ENCODE measurements around the gene ARMH4. TPM values are rescaled to one million over a fixed set of nuclear protein-coding genes. Genes with fewer than 3 reads are reported as not detected.

Gene ARMH4
- total and polyA plus RNA-seq, 2 donors (not counting 1 experiment from before 2014, with no cell fraction given): not detected

DNA sequence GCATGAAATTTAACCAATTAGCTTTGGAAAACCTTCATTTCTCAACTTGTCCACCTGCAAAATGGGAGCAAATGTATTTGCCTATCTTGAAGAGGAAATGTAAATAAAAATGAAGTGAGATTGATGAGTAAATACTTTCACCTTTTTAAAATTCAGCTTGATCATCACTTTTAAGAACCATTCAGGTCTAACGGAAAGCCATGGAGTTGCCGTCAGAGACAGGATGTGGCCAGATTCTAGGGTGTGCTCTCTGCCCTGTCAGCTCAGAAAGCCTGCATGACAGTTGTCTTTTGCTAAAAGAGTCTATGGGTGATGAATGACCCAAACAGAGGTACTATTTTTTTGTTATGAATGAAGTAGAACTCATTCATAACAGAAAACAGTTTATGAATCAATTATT, 181.8 kb downstream of the ARMH4 start:
- Histone ChIP-seq H3K9ac (ENCODE audit: low read length) (no peak overlapping the region), H2AFZ (ENCODE audit: insufficient read depth, low read depth, low read length, poor library complexity, severe bottlenecking) (no peak overlapping the region), H4K20me1 (ENCODE audit: control insufficient read depth, insufficient read depth, low read length, poor library complexity, severe bottlenecking) (no peaks in the 10 kb centered on the region), H3K9me3 (ENCODE audit: control extremely low read depth in 1 of 3, control insufficient read depth in 2 of 3, insufficient read depth in 1 of 3, low read length in 2 of 3) (no peaks in the 10 kb centered on the region), H3K4me3 (ENCODE audit: control extremely low read depth in 1 of 5, extremely low read depth in 1 of 5, insufficient read depth in 1 of 5, low read depth in 2 of 5, low read length in 4 of 5) (no peak overlapping the region), H3K27ac (ENCODE audit: low read length in 2 of 2) (no peak overlapping the region), H3K4me2 (replicated peaks; ENCODE audit: low read depth, low read length, poor library complexity, severe bottlenecking) (no peak overlapping the region), H3K79me2 (ENCODE audit: control insufficient read depth, insufficient read depth, low read length) (no peaks in the 10 kb centered on the region), H3K27me3 (replicated peaks in 1 of 4; ENCODE audit: control extremely low read depth in 1 of 4, control insufficient read depth in 3 of 4, insufficient read depth in 4 of 4, low read length in 3 of 4) (no peaks in the 10 kb centered on the region), H3K4me1 (ENCODE audit: control insufficient read depth in 2 of 2, insufficient read depth in 2 of 2, low read length in 2 of 2) (no peaks in the 10 kb centered on the region), H3K36me3 (replicated peaks in 1 of 2; ENCODE audit: control extremely low read depth in 1 of 2, control insufficient read depth in 1 of 2, extremely low read depth in 1 of 2, insufficient read depth in 2 of 2, low read length in 1 of 2) (no peaks in the 10 kb centered on the region)
- Mint-ChIP-seq H3K4me1 (no peaks in the 10 kb centered on the region), H3K4me3 (no peak overlapping the region), H3K27ac (no peak overlapping the region), H3K27me3 (peaks cover 9% of the 10 kb centered on the region), H3K9me3 (ENCODE audit: insufficient read depth) (no peaks in the 10 kb centered on the region)
- intact Hi-C loops (cut with micrococcal nuclease): no loop called here
- TF ChIP-seq CTCF (IDR thresholded peaks at IDR 0.05) (no peak), EZH2 (IDR thresholded peaks at IDR 0.05; ENCODE audit: borderline replicate concordance, insufficient read depth, low read depth, low read length, poor library complexity, severe bottlenecking) (no peak)
- ChIA-PET POLR2A (no interaction called here), CTCF (no interaction called here)
- DNase-seq (no peak), ATAC-seq (ENCODE audit: low read depth) (no peak)
- WGBS (ENCODE audit: insufficient coverage): 67% methylated on average over 1 of the region's 2 CpGs

DNA sequence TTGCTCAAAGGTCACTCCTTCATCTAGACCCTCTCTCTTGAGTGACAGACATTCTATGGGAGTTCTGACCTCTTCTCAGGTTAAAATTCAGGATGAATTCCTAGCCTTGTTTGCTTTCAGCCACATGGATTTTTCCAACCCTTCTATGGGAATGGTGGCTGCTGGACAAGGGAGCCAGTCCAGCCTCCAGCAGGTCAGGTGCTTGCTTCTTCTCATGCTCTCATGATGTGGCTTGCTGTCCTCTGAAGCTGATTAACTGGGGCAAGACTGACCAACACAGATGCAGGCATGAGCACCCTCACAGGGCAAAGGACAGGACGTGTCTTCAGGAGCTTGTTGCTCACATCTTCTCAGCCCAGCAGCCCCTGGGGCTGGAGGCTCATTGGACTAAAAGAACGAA, 188.9 kb downstream of the ARMH4 start:
- Histone ChIP-seq H3K4me2 (replicated peaks; ENCODE audit: low read depth, low read length, poor library complexity, severe bottlenecking) (no peak overlapping the region), H3K27me3 (replicated peaks in 1 of 4; ENCODE audit: control extremely low read depth in 1 of 4, control insufficient read depth in 3 of 4, insufficient read depth in 4 of 4, low read length in 3 of 4) (no peaks in the 10 kb centered on the region), H3K79me2 (ENCODE audit: control insufficient read depth, insufficient read depth, low read length) (no peaks in the 10 kb centered on the region), H3K4me1 (ENCODE audit: control insufficient read depth in 2 of 2, insufficient read depth in 2 of 2, low read length in 2 of 2) (no peaks in the 10 kb centered on the region), H3K4me3 (ENCODE audit: control extremely low read depth in 1 of 5, extremely low read depth in 1 of 5, insufficient read depth in 1 of 5, low read depth in 2 of 5, low read length in 4 of 5) (no peak overlapping the region), H3K36me3 (replicated peaks in 1 of 2; ENCODE audit: control extremely low read depth in 1 of 2, control insufficient read depth in 1 of 2, extremely low read depth in 1 of 2, insufficient read depth in 2 of 2, low read length in 1 of 2) (no peaks in the 10 kb centered on the region), H4K20me1 (ENCODE audit: control insufficient read depth, insufficient read depth, low read length, poor library complexity, severe bottlenecking) (no peaks in the 10 kb centered on the region), H3K27ac (ENCODE audit: low read length in 2 of 2) (no peak overlapping the region), H3K9me3 (ENCODE audit: control extremely low read depth in 1 of 3, control insufficient read depth in 2 of 3, insufficient read depth in 1 of 3, low read length in 2 of 3) (no peaks in the 10 kb centered on the region), H2AFZ (ENCODE audit: insufficient read depth, low read depth, low read length, poor library complexity, severe bottlenecking) (no peak overlapping the region), H3K9ac (ENCODE audit: low read length) (no peak overlapping the region)
- intact Hi-C loops (cut with micrococcal nuclease): no loop called here
- WGBS (ENCODE audit: insufficient coverage): 60% methylated on average over 2 of the region's 2 CpGs
- no peaks in the 10 kb centered on the region for H3K4me1 Mint-ChIP-seq
- ATAC-seq (ENCODE audit: low read depth): no peak
- no peak overlapping the region for H3K4me3 Mint-ChIP-seq
- peaks cover 17% of the 10 kb centered on the region for H3K27me3 Mint-ChIP-seq
- CTCF ChIA-PET: no interaction called here
- POLR2A ChIA-PET: no interaction called here
- TF ChIP-seq CTCF (IDR thresholded peaks at IDR 0.05): no peak
- no peak for TF ChIP-seq EZH2 (IDR thresholded peaks at IDR 0.05; ENCODE audit: borderline replicate concordance, insufficient read depth, low read depth, low read length, poor library complexity, severe bottlenecking)
- no peaks in the 10 kb centered on the region for H3K9me3 Mint-ChIP-seq (ENCODE audit: insufficient read depth)
- no peak overlapping the region for H3K27ac Mint-ChIP-seq
- no peak for DNase-seq

All from B cell (primary cell).